AML-193 (cell line): ENCODE data around the gene GABRP.
"Not testable (repeated sequence)": the region's sequence is repeated elsewhere in the genome, so short reads cannot be mapped to it uniquely, and the experiment has no call there.

ENCODE experiments used
- DNase-seq, 2 experiments: peaks; one replicate each; lab custom pipeline; 2025; lab: John Stamatoyannopoulos, UW

Gene GABRP

DNA sequence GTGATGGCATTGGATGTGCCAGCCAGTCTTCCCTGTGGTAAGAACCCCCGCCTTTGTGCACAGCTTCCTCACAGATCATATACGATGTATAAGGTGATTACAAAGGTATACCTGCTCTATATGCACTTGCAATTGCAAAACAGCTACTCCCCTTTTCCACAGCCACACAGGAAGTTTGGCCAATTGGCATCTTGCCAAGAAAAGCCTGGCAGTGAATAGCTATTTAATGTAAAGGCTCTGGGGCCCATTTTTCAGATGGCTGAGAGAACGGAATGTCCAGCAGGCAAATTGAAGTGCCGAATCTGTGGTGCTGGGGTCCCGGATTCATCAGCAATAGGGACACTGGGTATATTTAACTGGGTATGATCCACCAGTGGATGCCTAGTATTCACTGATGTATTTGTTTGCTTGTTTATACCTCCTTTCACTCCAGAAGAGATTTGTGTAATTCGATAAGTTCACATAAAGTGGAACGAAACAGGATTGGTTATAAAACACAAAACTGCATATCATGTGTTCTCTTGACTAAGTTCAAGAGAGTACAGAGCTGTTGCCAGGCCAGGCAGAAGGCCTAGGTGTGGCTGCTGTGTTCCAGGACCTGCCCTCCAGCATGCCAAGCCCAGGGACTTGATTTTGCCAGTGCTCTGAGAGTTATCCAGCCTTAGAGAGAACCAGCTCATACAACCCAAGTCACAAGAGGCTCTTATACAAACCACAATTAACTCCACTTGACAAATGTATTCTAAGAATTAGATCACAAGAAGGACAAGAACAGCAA lies 27.7 kb upstream of the GABRP start:
- DNase-seq: no peak

DNA sequence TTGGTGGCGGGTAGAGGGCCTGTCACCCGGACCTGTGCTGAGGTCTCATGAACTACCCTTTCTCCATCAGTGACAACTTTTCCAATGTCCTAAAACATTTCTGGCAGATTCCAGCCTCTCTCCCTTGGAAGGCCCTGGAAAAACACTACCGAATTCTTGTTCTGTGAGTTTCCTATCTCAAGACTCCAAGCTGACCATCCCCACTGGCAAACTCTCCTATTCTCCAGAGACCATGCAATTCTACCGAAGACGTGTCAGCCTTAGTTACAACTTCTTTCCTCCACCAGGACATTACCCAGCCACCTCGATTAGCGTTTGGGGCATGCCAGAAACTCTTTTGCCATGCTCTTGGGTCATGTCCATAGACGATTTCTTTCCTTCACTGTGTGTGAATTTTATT lies 26.8 kb upstream of the GABRP start:
- no peak for DNase-seq

- DNase-seq: no peak
These were observed 26.3 kb upstream of the GABRP start for GRCh38 chr5:170757182-170757601.

DNA sequence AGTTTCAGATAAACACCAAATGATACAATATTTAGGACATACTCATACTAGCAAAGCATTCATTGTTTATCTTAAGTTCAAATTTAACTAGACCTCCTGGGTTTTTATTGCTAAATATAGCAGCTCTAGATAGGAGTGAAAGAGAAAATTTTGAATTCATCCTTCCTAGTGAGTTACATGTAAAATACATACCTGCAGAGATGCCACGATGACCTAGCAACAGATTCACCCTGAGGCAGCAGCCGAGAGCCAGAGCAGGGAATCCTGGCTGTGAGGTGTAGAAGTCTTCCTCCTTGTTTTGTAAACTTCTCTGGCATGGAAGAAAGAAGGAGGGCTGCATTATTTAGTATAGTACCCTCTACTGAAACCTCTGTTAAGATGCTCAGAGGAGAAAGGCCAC lies 25.9 kb upstream of the GABRP start:
- DNase-seq: no peak

- DNase-seq: no peak
These were observed 25.0 kb upstream of the GABRP start for GRCh38 chr5:170758481-170758880.

- no peak for DNase-seq
These were observed 23.4 kb upstream of the GABRP start for GRCh38 chr5:170760113-170760512.

GRCh38 chr5:170761048-170761707 lies 22.3 kb upstream of the GABRP start:
- no peak for DNase-seq

DNA sequence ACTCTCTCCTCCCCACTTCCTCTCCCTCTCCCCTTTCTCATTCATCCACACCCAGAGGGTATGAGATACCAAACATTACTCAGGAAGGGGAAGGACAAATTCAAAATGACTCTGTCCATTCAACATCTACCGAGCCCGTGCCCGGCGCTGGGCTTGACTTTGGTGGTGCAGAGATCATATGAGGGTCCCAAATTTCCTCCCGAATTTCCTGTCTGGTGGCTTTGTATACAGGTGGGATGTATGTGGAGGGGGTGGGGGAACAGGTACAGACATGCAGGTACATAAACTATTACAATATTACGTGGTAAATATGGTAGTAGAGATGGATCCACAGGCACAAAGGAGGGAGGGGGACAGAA lies 21.8 kb upstream of the GABRP start:
- DNase-seq: no peak

DNA sequence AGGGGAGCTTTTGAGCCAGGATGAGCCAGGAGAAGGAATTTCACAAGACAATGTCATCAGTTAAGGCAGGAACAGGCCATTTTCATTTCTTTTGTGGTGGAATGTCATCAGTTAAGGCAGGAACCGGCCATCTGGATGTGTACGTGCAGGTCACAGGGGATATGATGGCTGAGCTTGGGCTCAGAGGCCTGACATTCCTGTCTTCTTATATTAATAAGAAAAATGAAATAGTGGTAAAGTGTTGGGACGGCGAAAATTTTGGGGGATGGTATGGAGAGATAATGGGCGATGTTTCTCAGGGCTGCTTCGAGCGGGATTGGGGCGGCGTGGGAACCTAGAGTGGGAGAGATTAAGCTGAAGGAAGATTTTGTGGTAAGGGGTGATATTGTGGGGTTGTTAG lies 21.2 kb upstream of the GABRP start:
- not testable (repeated sequence) for DNase-seq

DNA sequence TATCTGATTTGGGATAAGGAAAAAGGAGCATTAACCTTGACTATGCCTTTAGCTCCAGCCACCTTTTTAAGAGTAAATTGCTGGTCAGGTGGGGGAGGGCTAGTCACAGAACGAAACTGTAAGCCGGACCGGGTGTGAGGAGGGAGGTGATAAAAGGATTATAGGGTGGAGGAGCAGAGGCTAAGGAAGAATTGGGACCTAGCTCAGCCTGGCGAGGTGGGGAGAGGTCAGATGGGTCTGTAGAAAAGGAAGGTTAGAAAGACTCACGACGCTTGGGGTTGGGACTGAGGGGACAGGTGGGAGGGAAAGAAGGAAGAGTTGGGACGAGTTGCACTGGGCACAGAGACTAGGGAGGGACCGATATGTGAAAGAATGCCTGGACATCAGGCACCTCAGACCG lies 17.7 kb upstream of the GABRP start:
- DNase-seq: not testable (repeated sequence)

DNA sequence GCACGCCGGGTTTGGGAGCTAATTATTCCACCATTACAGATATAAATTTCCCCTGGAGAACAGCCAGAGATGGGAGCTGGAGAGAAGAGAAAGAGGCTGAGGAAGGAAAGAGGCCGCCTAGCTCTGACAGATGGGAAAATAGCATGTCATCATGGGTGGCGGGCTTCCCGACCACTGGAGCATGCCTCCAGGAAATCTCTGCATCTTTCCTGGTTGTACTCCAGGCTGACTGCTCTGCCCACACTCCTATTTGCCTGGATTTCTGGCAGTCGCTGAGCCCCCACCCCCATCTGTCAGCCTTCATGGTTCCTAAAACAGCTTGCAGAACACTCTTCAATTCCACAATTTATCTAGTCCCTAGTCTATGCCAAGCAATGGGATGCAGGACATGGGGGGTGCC lies 14.3 kb upstream of the GABRP start:
- DNase-seq: no peak

DNA sequence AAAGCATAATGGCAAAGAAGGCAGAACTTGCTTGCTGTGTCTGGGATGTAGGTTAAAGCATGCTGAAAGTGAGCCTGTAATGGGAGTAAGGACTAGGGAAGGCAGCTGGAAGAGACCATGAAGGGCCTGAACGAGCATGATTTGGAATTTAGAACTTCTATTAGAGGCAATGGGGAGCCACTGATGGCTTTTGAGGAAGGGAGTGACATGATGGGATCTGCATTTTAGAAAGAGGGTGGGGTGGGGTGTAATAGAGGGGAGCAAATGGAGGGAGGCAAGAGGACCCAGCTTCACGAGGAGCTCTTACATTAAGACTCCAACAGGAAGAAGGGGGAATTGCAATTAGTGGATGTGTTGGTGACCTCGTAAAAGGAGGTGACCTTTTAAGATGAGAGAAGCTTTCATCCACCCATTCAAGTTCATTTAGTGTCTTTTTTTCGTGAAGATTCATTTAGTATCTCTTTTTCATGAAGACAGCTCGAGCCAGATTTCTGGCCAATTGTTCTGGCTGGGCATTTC lies 13.6 kb upstream of the GABRP start:
- no peak for DNase-seq

- no peak for DNase-seq
These were observed 12.0 kb upstream of the GABRP start for GRCh38 chr5:170771496-170771895.

GRCh38 chr5:170773024-170773985 lies 10.2 kb upstream of the GABRP start:
- DNase-seq: no peak

GRCh38 chr5:170774831-170775230 lies 8.7 kb upstream of the GABRP start:
- no peak for DNase-seq

DNA sequence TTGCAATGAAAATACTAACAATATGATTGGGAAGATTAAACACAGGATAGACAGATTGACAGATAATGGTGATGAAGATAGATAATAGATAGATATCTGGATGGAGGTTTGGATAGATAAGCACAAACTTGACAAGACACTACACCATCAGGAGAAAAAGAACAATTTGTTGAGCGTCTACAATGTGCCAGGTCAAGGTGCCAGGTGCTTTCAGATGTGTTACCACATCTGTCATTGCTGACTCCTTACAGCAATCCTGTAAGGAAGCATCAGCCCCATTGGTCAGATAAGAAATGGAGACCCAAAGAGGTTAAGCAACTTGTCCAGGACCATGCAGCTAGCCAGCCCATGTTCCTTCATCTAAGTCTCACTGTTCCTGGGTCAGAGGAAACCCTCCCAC lies 1.6 kb upstream of the GABRP start:
- DNase-seq: no peak

DNA sequence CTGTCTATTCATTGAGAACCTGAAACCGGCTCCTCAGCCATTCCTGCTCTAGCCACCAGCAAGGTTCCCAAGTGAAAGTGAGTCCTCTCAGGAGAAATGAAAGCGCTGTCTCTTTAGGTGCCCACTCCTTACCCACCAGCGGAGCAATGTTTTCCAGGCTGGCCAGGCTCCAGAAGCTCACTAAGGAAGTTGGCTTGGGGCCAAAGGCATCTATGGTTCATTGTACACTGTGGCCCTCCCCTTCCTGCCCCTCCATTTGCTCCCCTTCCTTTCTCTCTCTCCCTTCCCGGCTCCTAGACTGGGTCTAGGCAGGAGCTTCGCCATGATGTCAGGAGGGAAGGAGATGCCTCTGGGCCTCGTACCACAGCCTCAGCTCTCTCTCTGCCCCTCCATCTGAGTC lies 1.1 kb upstream of the GABRP start:
- DNase-seq: no peak

GRCh38 chr5:170785416-170785815 lies 1.9 kb downstream of the GABRP start:
- no peak for DNase-seq

DNA sequence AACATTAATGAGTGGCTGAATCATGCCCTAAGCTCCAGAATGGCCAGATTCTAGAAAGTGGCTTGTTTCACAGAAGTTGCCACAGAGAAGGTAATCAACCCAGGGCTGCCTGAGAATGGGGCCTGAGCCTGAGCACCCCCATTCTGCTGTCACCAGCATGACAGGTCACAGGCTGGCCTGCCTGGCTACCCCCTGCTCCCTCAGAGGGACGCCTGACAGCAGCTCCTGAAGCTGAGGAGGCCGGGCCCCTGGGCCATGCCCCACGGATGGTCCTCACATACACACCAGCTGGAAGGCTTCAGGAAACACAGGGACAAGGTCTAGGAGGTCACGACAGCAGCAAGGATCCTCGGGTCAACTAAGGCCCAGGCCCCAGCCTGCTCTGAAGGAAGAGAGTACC lies 3.7 kb downstream of the GABRP start:
- DNase-seq: no peak

GRCh38 chr5:170788626-170789304 lies 5.2 kb downstream of the GABRP start:
- DNase-seq: no peak

GRCh38 chr5:170791325-170791954 lies 7.9 kb downstream of the GABRP start:
- DNase-seq: peak; percentile 12 to 25
